ENCODE results near the gene ANK2. TPM values are rescaled to one million over a fixed set of nuclear protein-coding genes. Genes with fewer than 3 reads are reported as not detected.

ANK2 gene
- total RNA-seq, 2 experiments from 2014 or later = 0.38 to 4.0 TPM

DNA sequence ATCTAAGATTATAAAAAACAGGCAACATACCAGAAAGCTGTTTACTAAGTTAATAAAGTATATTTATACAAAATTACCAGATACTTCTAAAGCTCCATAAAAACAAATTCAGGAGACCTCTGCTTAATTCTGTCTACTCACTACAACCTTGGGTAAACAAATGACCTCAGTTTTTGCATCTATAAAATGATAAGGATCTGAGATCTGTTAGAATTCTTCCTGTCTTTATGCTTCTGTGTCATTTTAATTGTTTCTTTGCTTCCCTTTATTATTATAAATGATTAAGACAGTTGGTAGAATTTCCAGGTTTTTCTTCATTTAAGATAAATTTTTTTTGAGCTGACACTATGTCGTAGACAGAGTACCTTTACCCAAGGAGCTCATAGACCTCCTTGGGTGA lies 76.0 kb downstream of the ANK2 start:
- no peak for TF ChIP-seq EZH2phosphoT487 (IDR thresholded peaks at IDR 0.05; ENCODE audit: borderline replicate concordance, low read depth, low read length)
- TF ChIP-seq, protein P1, sequence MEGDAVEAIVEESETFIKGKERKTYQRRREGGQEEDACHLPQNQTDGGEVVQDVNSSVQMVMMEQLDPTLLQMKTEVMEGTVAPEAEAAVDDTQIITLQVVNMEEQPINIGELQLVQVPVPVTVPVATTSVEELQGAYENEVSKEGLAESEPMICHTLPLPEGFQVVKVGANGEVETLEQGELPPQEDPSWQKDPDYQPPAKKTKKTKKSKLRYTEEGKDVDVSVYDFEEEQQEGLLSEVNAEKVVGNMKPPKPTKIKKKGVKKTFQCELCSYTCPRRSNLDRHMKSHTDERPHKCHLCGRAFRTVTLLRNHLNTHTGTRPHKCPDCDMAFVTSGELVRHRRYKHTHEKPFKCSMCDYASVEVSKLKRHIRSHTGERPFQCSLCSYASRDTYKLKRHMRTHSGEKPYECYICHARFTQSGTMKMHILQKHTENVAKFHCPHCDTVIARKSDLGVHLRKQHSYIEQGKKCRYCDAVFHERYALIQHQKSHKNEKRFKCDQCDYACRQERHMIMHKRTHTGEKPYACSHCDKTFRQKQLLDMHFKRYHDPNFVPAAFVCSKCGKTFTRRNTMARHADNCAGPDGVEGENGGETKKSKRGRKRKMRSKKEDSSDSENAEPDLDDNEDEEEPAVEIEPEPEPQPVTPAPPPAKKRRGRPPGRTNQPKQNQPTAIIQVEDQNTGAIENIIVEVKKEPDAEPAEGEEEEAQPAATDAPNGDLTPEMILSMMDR (conservative IDR thresholded peaks at IDR 0.05; ENCODE audit: low read length) = no peak
- intact Hi-C loops (cut with micrococcal nuclease; ENCODE audit: unreplicated experiment) = no loop called here
- ChIA-PET POLR2A (interaction anchor here (0.6 kb wide), 1 partner anchor 16 kb away, joined by 3 read pairs; no protein-coding TSS in a partner anchor), CTCF (ENCODE audit: unreplicated experiment) (no interaction called here)
- Histone ChIP-seq H3K4me1 (ENCODE audit: insufficient read depth, low read length, poor library complexity, severe bottlenecking) (no peaks in the 10 kb centered on the region), H3K4me3 (ENCODE audit: low read depth, low read length, poor library complexity, severe bottlenecking) (no peak overlapping the region), H3K9me2 (ENCODE audit: insufficient read depth, low read length) (no peaks in the 10 kb centered on the region), H3K36me3 (ENCODE audit: insufficient read depth, low read length) (no peaks in the 10 kb centered on the region), H3K27ac (ENCODE audit: low read depth, low read length, poor library complexity, severe bottlenecking) (no peak overlapping the region), H3K4me2 (ENCODE audit: low read length) (no peak overlapping the region), H3K9me3 (ENCODE audit: low read length) (no peaks in the 10 kb centered on the region), H2AFZ (ENCODE audit: low read length) (no peak overlapping the region), H3K79me2 (ENCODE audit: insufficient read depth, low read depth, low read length) (no peaks in the 10 kb centered on the region), H4K20me1 (ENCODE audit: insufficient read depth, low read length) (no peaks in the 10 kb centered on the region)
- BruUV-seq (replicated peaks) = no TSS peak
- no peak for DNase-seq (ENCODE audit: low spot score)

DNA sequence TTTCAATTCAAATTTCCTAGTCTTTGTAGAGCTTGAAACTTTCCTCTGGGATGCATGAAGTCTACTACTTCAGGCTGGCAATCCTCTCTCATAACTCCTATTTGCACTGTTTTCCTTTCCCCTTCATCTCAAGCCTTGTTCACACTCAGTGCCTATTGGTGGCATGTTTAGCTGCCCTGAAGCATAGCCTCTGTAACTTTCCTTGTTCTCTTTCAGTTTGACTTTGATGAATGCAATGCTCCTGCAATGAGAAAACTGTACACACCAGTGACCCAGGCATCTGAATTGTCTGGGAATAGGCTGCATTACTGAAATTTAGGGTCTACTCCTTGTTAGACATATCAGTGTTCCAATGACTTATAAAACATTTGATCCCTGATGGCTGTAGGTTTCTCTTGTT lies 81.7 kb downstream of the ANK2 start:
- no peaks in the 10 kb centered on the region for H3K9me2 ChIP-seq (ENCODE audit: insufficient read depth, low read length)
- H3K27ac ChIP-seq (ENCODE audit: low read depth, low read length, poor library complexity, severe bottlenecking) = no peak overlapping the region
- H3K79me2 ChIP-seq (ENCODE audit: insufficient read depth, low read depth, low read length) = no peaks in the 10 kb centered on the region
- H3K36me3 ChIP-seq (ENCODE audit: insufficient read depth, low read length) = no peaks in the 10 kb centered on the region
- no peaks in the 10 kb centered on the region for H4K20me1 ChIP-seq (ENCODE audit: insufficient read depth, low read length)
- CTCF ChIA-PET (ENCODE audit: unreplicated experiment) = no interaction called here
- TF ChIP-seq EZH2phosphoT487 (IDR thresholded peaks at IDR 0.05; ENCODE audit: borderline replicate concordance, low read depth, low read length) = no peak
- TF ChIP-seq, protein P1 (conservative IDR thresholded peaks at IDR 0.05; ENCODE audit: low read length) = no peak
- no peaks in the 10 kb centered on the region for H3K4me1 ChIP-seq (ENCODE audit: insufficient read depth, low read length, poor library complexity, severe bottlenecking)
- no peak overlapping the region for H3K4me3 ChIP-seq (ENCODE audit: low read depth, low read length, poor library complexity, severe bottlenecking)
- intact Hi-C loops (cut with micrococcal nuclease; ENCODE audit: unreplicated experiment) = no loop called here
- no peak overlapping the region for H2AFZ ChIP-seq (ENCODE audit: low read length)
- H3K9me3 ChIP-seq (ENCODE audit: low read length) = no peaks in the 10 kb centered on the region
- no peak for DNase-seq (ENCODE audit: low spot score)
- no TSS peak for BruUV-seq (replicated peaks)
- POLR2A ChIA-PET = interaction anchor here (0.6 kb wide), 1 partner anchor 23 kb away, joined by 3 read pairs; no protein-coding TSS in a partner anchor
- no peak overlapping the region for H3K4me2 ChIP-seq (ENCODE audit: low read length)

DNA sequence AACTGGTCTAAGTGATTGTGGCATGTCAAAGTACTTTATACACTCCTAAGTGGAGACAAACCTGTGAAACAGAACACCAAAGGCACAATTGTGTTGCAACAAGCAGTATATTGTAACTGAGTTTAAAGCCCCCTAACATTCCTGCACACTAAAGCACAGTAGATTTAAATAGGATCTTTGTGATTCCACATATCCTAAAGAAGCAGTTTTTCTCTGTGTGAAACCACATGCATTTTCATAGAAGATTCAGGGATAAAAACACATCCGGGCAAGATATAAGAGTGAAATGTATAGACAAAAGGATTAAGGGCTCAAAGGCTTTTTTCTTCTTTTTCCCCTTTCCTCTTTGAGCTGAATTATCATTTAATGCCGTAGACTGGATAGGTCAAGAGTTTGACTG lies 82.2 kb downstream of the ANK2 start:
- TF ChIP-seq, protein P1 (conservative IDR thresholded peaks at IDR 0.05; ENCODE audit: low read length) = no peak
- no peak for TF ChIP-seq EZH2phosphoT487 (IDR thresholded peaks at IDR 0.05; ENCODE audit: borderline replicate concordance, low read depth, low read length)
- Histone ChIP-seq H3K4me1 (ENCODE audit: insufficient read depth, low read length, poor library complexity, severe bottlenecking) (no peaks in the 10 kb centered on the region), H3K79me2 (ENCODE audit: insufficient read depth, low read depth, low read length) (no peaks in the 10 kb centered on the region), H4K20me1 (ENCODE audit: insufficient read depth, low read length) (no peaks in the 10 kb centered on the region), H3K27ac (ENCODE audit: low read depth, low read length, poor library complexity, severe bottlenecking) (no peak overlapping the region), H2AFZ (ENCODE audit: low read length) (no peak overlapping the region), H3K36me3 (ENCODE audit: insufficient read depth, low read length) (no peaks in the 10 kb centered on the region), H3K4me3 (ENCODE audit: low read depth, low read length, poor library complexity, severe bottlenecking) (no peak overlapping the region), H3K9me3 (ENCODE audit: low read length) (no peaks in the 10 kb centered on the region), H3K9me2 (ENCODE audit: insufficient read depth, low read length) (no peaks in the 10 kb centered on the region), H3K4me2 (ENCODE audit: low read length) (no peak overlapping the region)
- intact Hi-C loops (cut with micrococcal nuclease; ENCODE audit: unreplicated experiment) = no loop called here
- ChIA-PET POLR2A (interaction anchor here (0.6 to 0.9 kb wide), 2 partner anchors 23 to 30 kb away, joined by 3 to 7 read pairs; no protein-coding TSS in a partner anchor), CTCF (ENCODE audit: unreplicated experiment) (no interaction called here)
- no peak for DNase-seq (ENCODE audit: low spot score)
- BruUV-seq (replicated peaks) = no TSS peak
